Measurements from ENCODE around the gene ADAM12.

The ADAM12 gene

GRCh38 chr10:126375926-126376554 is 12.2 kb downstream of the ADAM12 start:
- TF ChIP-seq USF1 (IDR thresholded peaks at IDR 0.05): no peak
- TF ChIP-seq FOXM1 (IDR thresholded peaks at IDR 0.05; ENCODE audit: borderline replicate concordance, low read depth): no peak

- TF ChIP-seq RAD21 (IDR thresholded peaks at IDR 0.05; ENCODE audit: low read depth) (no peak), NFIC (IDR thresholded peaks at IDR 0.05) (no peak), TAF1 (IDR thresholded peaks at IDR 0.05; ENCODE audit: low read depth) (no peak)
Observed at GRCh38 chr10:126375299-126375698, 13.0 kb downstream of the ADAM12 start.

DNA sequence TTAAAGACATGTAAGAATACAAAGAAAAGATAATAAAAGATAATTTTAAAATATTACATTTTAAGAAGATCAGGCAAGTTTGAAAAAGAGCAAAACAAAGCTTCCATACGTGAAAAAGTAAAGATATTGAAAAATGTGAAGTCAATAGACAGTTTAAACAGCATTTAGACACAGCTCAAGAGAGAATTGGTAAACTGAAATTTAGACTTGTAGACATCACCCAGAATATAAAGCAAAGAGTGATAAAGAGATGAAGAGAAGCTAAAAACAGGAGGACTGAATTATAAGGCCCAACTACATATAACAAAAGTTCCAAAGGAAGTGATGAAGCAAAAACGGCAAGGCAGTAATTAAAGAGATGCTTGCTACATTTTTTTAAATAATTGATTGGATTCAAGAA is 13.8 kb downstream of the ADAM12 start:
- TF ChIP-seq EP300 (IDR thresholded peaks at IDR 0.05; ENCODE audit: borderline replicate concordance): no peak

DNA sequence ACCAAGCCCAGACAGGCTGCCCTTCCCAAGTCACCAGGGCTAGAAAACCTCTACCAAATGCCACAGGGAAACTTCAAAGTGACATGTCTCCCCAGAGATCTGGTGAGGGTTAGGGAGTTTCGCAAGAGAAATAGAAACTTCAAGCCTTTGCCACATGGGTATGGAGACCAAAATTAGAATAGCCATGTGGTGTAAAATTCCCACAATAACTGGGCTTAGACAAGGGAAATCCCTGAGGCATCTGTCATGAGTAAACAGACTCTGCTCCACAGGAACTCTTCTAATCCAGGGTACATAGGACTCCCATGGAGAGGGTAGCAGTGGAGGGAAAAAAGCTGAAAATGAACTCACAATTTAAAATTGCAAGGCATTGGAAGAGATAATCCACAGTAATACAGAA is 14.3 kb downstream of the ADAM12 start:
- TF ChIP-seq, protein P1, sequence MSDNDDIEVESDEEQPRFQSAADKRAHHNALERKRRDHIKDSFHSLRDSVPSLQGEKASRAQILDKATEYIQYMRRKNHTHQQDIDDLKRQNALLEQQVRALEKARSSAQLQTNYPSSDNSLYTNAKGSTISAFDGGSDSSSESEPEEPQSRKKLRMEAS (IDR thresholded peaks at IDR 0.05): no peak
- TF ChIP-seq USF1 (IDR thresholded peaks at IDR 0.05) (no peak), ZBTB7A (IDR thresholded peaks at IDR 0.05; ENCODE audit: low read depth) (no peak), EGR1 (IDR thresholded peaks at IDR 0.05) (no peak), REST (IDR thresholded peaks at IDR 0.05; ENCODE audit: low read depth) (no peak), NFIC (IDR thresholded peaks at IDR 0.05) (no peak), FOXM1 (IDR thresholded peaks at IDR 0.05; ENCODE audit: borderline replicate concordance, low read depth) (no peak), CREB1 (IDR thresholded peaks at IDR 0.05; ENCODE audit: low read depth) (no peak), TEAD4 (IDR thresholded peaks at IDR 0.05) (no peak), CEBPB (IDR thresholded peaks at IDR 0.05) (no peak), TCF12 (IDR thresholded peaks at IDR 0.05; ENCODE audit: low read depth) (no peak), TAF1 (IDR thresholded peaks at IDR 0.05; ENCODE audit: low read depth) (no peak), YY1 (IDR thresholded peaks at IDR 0.05; ENCODE audit: low read depth) (no peak), RAD21 (IDR thresholded peaks at IDR 0.05; ENCODE audit: low read depth) (no peak)

- no peak for TF ChIP-seq TEAD4 (IDR thresholded peaks at IDR 0.05)
- TF ChIP-seq EP300 (IDR thresholded peaks at IDR 0.05; ENCODE audit: borderline replicate concordance): no peak
- no peak for TF ChIP-seq TCF12 (IDR thresholded peaks at IDR 0.05; ENCODE audit: low read depth)
- TF ChIP-seq, protein P1 (IDR thresholded peaks at IDR 0.05): no peak
- TF ChIP-seq YY1 (IDR thresholded peaks at IDR 0.05; ENCODE audit: low read depth): no peak
- no peak for TF ChIP-seq ZBTB7A (IDR thresholded peaks at IDR 0.05; ENCODE audit: low read depth)
- no peak for TF ChIP-seq TAF1 (IDR thresholded peaks at IDR 0.05; ENCODE audit: low read depth)
- no peak for TF ChIP-seq CREB1 (IDR thresholded peaks at IDR 0.05; ENCODE audit: low read depth)
- no peak for TF ChIP-seq RAD21 (IDR thresholded peaks at IDR 0.05; ENCODE audit: low read depth)
Observed at GRCh38 chr10:126373147-126373546, 15.1 kb downstream of the ADAM12 start.

DNA sequence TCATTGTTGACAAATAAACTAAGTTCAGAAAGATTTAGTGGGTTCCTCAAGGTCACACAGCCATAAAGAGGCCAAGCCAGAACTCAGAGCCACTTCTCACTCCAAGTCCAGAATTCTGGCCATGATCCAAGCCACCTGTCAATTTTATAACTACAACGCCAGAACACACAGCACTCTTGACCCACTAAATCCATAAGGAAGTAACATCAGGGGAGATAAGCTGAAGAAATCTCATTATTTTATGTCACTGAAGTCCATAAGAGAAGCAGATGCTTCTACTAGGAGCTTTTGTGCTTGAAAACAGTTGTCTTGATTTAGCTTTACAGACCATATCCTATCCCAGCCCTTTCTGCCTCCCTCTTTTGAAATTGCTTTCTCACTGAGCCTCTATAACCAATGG is 15.9 kb downstream of the ADAM12 start:
- no peak for TF ChIP-seq CREB1 (IDR thresholded peaks at IDR 0.05; ENCODE audit: low read depth)
- no peak for TF ChIP-seq REST (IDR thresholded peaks at IDR 0.05; ENCODE audit: low read depth)
- TF ChIP-seq ZBTB7A (IDR thresholded peaks at IDR 0.05; ENCODE audit: low read depth): no peak
- no peak for TF ChIP-seq TCF12 (IDR thresholded peaks at IDR 0.05; ENCODE audit: low read depth)
- no peak for TF ChIP-seq NFIC (IDR thresholded peaks at IDR 0.05)
- no peak for TF ChIP-seq FOXM1 (IDR thresholded peaks at IDR 0.05; ENCODE audit: borderline replicate concordance, low read depth)
- TF ChIP-seq USF1 (IDR thresholded peaks at IDR 0.05): no peak
